Testis (tissue), 2 donors: ENCODE results near the gene CDH4.

ENCODE experiments used
- CTCF ChIP-seq, 3 experiments: fragments of 450-650 bp in 2 of 3; fragments of 200-600 bp in 1 of 3; sonication (generic) in 1 of 3; IDR thresholded peaks; one replicate each; pipeline ENCODE4 v1.5.1; 2016 to 2019; ENCODE audit warnings: antibody characterized with exemption in 3 of 3, mild to moderate bottlenecking in 2 of 3, moderate library complexity in 1 of 3
- POLR2A ChIP-seq: fragments of 450-650 bp; IDR thresholded peaks from one replicate; pipeline ENCODE4 v1.6.1; 2017; ENCODE audit warnings: antibody characterized with exemption, mild to moderate bottlenecking, moderate library complexity

DNA sequence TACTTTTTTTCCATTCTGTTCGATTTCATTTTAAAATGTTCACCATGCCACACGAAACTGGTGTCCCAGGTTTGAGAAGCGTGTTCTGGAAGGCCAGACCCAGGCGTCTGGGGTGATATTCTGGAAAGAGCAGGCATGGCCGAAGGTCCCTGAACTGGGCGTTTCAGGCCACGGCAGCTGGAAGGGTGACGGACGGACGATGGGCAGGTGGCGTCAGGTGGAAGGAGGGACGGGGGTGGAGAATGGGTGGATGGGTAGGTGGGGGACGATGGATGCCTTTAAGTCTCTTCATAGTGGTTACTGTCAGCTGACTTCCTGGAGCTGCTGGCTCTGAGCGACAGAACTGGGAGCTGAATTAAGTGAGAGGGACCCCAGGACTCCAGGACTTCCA lies 44.6 kb downstream of the CDH4 start:
- TF ChIP-seq POLR2A: no peak
- TF ChIP-seq CTCF (IDR thresholded peaks at IDR 0.05): no peak
